Ishikawa (cell line): Measurements from ENCODE around the gene AP5B1.

Source experiments
- CEBPB ChIP-seq: IDR thresholded peaks from 2 replicates; pipeline ENCODE4 v1.6.1; 2012
- CREB1 ChIP-seq: IDR thresholded peaks from 2 replicates; pipeline ENCODE4 v1.6.1; 2012; ENCODE audit warnings: low read depth
- EGR1 ChIP-seq: IDR thresholded peaks from 2 replicates; pipeline ENCODE4 v1.6.1; 2012
- EP300 ChIP-seq: IDR thresholded peaks from 2 replicates; pipeline ENCODE4 v1.6.1; 2012; ENCODE audit warnings: borderline replicate concordance
- FOXM1 ChIP-seq: IDR thresholded peaks from 2 replicates; pipeline ENCODE4 v1.6.1; 2012; ENCODE audit warnings: low read depth, borderline replicate concordance
- NFIC ChIP-seq: IDR thresholded peaks from 2 replicates; pipeline ENCODE4 v1.6.1; 2012
- RAD21 ChIP-seq: IDR thresholded peaks from 2 replicates; pipeline ENCODE4 v1.6.1; 2012; ENCODE audit warnings: low read depth
- TAF1 ChIP-seq: IDR thresholded peaks from 2 replicates; pipeline ENCODE4 v1.6.1; 2012; ENCODE audit warnings: low read depth, mild to moderate bottlenecking
- TCF12 ChIP-seq: IDR thresholded peaks from 2 replicates; pipeline ENCODE4 v1.6.1; 2012; ENCODE audit warnings: low read depth
- TEAD4 ChIP-seq: IDR thresholded peaks from 2 replicates; pipeline ENCODE4 v1.6.1; 2012
- YY1 ChIP-seq: IDR thresholded peaks from 2 replicates; pipeline ENCODE4 v1.6.1; 2012; ENCODE audit warnings: low read depth
- ZBTB7A ChIP-seq: IDR thresholded peaks from 2 replicates; pipeline ENCODE4 v1.6.1; 2012; ENCODE audit warnings: low read depth
- TF ChIP-seq, protein P1 (sequence below): IDR thresholded peaks from 2 replicates; pipeline ENCODE4 v1.6.1; 2012
- TF ChIP-seq, protein P2 (sequence below): IDR thresholded peaks from 2 replicates; pipeline ENCODE4 v1.6.1; 2012
- TF ChIP-seq, protein P3 (sequence below): IDR thresholded peaks from 2 replicates; pipeline ENCODE4 v1.6.1; 2012; ENCODE audit warnings: low read depth, mild to moderate bottlenecking

Gene AP5B1

DNA sequence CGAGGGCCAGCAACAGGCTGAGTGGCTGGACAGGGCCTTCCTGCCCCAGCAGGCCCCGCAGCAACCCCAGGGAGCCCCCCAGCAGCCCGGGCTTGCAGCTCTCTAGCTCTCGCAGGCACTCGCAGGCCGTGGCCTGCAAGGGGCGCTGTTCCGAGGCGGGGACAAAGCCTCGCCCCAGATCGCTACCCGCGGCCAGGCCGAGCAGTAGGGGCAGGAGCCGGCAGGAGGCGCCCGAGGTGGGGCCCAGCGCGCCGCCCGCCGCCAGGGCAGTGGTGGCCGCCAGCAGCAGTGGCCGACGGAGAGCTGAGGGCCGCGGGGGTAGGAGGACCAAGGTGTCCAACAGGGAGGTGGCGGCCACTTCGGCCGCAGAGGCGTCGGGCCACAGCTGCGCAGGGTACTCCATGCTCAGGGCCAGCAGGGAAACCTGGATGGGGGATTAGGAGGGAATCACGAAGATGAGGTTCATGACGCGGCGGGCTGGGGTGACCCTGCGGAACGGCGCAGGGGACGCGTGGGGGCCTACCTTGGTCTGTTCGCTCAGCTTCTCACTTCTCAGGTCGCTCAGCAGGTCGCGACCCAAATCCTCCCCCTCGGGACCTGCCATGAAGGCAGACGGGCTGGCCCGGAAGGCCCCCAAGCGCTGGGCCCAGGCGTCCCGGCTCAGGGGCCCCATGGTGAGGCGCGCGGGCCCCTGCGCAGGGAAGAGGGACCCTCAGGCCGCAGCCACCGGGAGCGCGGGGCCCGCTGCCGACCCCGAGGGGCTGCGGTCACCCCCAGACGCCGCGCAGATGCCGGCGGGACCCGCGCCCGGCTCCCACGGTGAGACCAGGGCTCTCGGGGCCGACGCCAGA, 632 bp downstream of the AP5B1 start:
- TF ChIP-seq TAF1 (peak; percentile 40; the same call in 1 of the 2 replicates), ZBTB7A (peak; percentile 71), CEBPB (peak; percentile 49; the same call in 1 of the 2 replicates), YY1 (no peak), RAD21 (peak; percentile 72), NFIC (no peak), TCF12 (peak; percentile 51; the same call in 1 of the 2 replicates), EGR1 (no peak), TEAD4 (peak; percentile 18; the same call in 1 of the 2 replicates), FOXM1 (no peak), CREB1 (no peak), EP300 (no peak)
- TF ChIP-seq, protein P1, sequence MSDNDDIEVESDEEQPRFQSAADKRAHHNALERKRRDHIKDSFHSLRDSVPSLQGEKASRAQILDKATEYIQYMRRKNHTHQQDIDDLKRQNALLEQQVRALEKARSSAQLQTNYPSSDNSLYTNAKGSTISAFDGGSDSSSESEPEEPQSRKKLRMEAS: peak; percentile 52
- TF ChIP-seq, protein P2, sequence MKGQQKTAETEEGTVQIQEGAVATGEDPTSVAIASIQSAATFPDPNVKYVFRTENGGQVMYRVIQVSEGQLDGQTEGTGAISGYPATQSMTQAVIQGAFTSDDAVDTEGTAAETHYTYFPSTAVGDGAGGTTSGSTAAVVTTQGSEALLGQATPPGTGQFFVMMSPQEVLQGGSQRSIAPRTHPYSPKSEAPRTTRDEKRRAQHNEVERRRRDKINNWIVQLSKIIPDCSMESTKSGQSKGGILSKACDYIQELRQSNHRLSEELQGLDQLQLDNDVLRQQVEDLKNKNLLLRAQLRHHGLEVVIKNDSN: no peak
- TF ChIP-seq, protein P3, sequence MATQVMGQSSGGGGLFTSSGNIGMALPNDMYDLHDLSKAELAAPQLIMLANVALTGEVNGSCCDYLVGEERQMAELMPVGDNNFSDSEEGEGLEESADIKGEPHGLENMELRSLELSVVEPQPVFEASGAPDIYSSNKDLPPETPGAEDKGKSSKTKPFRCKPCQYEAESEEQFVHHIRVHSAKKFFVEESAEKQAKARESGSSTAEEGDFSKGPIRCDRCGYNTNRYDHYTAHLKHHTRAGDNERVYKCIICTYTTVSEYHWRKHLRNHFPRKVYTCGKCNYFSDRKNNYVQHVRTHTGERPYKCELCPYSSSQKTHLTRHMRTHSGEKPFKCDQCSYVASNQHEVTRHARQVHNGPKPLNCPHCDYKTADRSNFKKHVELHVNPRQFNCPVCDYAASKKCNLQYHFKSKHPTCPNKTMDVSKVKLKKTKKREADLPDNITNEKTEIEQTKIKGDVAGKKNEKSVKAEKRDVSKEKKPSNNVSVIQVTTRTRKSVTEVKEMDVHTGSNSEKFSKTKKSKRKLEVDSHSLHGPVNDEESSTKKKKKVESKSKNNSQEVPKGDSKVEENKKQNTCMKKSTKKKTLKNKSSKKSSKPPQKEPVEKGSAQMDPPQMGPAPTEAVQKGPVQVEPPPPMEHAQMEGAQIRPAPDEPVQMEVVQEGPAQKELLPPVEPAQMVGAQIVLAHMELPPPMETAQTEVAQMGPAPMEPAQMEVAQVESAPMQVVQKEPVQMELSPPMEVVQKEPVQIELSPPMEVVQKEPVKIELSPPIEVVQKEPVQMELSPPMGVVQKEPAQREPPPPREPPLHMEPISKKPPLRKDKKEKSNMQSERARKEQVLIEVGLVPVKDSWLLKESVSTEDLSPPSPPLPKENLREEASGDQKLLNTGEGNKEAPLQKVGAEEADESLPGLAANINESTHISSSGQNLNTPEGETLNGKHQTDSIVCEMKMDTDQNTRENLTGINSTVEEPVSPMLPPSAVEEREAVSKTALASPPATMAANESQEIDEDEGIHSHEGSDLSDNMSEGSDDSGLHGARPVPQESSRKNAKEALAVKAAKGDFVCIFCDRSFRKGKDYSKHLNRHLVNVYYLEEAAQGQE: no peak

DNA sequence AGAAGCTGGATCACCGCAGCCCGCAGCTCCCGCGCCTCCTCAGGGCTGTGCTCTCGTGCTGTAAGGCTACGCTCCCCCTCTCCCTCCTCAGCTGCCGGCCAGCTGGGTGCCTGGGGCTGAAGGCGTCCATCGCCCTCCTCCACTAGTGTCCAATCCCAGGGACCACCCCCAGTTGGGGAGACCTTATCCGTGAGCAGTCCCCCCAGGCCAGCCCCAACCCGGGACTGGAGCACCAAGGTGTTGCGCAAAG, 1.2 kb downstream of the AP5B1 start:
- TF ChIP-seq ZBTB7A (no peak), TAF1 (no peak)

DNA sequence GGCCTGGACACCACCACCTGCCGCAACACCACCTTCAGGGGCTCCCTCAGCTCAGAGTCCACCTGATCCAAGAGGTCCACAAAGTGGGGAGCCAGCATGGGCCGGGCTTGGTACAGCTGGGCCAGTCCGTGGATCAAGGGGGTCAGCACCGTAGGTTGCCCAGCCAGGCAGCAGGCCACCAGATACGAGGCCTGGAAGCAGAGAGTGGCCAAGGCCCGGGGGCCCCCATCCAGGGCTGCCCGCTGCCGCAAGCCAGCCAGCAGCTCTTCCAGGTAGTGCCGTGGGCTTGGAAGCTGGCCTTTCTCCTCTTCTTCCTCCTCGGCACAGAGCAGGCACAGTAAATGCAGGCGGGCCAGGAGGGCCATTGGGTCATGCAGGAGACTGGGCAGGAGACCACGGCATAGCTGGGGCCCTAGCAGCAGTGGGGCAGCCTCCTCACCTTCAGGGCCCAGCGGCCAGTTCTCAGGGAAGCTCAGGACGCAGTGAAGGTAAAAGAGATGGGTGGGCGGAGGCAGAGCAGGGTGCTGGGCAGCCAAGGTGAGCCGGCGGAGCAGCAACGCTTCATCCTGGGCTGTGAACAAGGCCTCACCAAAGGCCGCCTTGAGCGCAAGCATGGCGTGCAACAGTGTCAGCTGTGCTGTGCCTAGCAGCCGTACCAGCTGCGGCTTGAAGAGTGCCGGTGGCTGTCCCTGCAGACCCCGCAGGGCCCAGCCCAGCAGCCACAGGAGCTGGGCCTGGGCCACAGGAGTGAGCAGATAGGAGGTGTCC, 1.7 kb downstream of the AP5B1 start:
- TF ChIP-seq FOXM1 (no peak), TEAD4 (no peak), YY1 (no peak), TCF12 (no peak), EGR1 (no peak), CREB1 (no peak), CEBPB (no peak), EP300 (no peak), TAF1 (no peak)
- TF ChIP-seq, protein P3: no peak
- TF ChIP-seq, protein P1: no peak
- TF ChIP-seq, protein P2: no peak

DNA sequence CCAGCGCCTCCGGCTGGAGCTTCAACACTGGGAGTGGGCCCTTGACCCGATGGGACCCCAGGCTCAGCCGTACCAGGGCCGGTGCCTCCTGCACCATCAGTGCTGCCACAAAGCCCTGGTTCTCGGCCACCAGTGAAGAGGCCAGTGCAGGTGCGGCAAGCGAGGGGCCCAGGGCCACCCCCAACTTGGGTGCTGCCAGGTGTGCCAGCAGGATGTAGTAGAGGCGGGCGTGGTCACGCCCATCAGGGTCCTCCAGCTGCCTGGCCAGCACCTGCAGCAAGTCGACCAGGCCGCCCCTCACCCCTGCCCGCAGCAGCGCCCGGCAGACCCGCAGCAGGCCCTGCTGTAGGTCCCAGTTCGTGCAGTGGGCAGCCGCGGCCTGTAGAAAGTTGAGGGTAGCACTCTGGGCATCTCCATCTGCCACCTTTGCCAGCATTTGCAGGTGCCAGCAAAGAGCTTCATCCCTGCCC, 2.3 kb downstream of the AP5B1 start:
- TF ChIP-seq TCF12: no peak
- TF ChIP-seq EGR1: no peak
- TF ChIP-seq ZBTB7A: no peak
- no peak for TF ChIP-seq CREB1

DNA sequence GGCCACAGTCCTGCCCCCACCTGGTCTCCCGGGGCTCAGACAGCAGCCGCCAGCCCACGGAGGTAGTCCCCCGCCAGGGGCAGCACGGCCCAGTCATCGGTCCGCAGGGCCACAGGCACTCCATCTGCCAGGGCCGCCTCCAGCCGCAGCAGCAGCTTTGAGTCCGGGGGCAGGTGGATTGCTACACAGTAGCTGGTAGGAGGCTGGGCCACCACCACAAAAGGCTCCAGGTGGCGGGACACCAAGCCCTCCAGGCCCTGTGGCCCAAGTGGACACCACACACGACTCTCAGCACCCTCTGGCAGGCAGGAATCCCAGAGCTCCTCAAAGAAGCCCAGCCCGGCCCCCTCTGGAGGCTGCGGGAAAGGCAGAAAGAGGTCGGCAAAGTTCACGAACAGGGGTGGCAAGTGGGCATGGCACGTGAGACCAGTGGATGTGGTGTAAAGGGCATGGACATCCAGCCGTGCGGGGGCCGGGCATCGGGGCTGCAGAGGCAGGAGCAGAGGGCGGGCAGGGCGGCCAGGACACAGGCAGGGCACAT, 2.9 kb downstream of the AP5B1 start:
- TF ChIP-seq TCF12 (no peak), YY1 (no peak), TEAD4 (no peak), ZBTB7A (no peak), CEBPB (no peak), CREB1 (no peak), TAF1 (no peak), NFIC (no peak), RAD21 (no peak), FOXM1 (no peak), EGR1 (no peak), EP300 (no peak)
- TF ChIP-seq, protein P1: no peak
- TF ChIP-seq, protein P2: no peak
- TF ChIP-seq, protein P3: no peak
